HepG2 (cell line): Measurements from ENCODE around the gene TENM3. TPM values are rescaled to one million over a fixed set of nuclear protein-coding genes. Genes with fewer than 3 reads are reported as not detected.

ENCODE experiments used
- ATAC-seq: fragments of 200-7000 bp; cut with Tn5 transposase; 3 replicates; pipeline ENCODE4 v1.9.1; 2020; ENCODE audit warnings: mild to moderate bottlenecking, moderate library complexity
- BruUV-seq: library from RNA; stranded (reverse); fragments of 400-500 nt; replicated peaks from 2 replicates; lab custom pipeline; 2021; lab: Mats Ljungman, UMichigan
- CTCF ChIA-PET: fragments of 300-600 bp; formaldehyde crosslinking; extraction: SDS; loops from one replicate; lab custom pipeline; 2021; ENCODE audit warnings: low total read pairs, inconsistent platforms, low intra/inter-chr PET ratio; lab: Yijun Ruan, JAX
- POLR2A ChIA-PET: fragments of 350-600 bp; sonication (Branson Sonifier 250); formaldehyde crosslinking; loops from one replicate; lab custom pipeline; 2020; ENCODE audit warnings: antibody characterized with exemption, inconsistent platforms; lab: Yijun Ruan, JAX
- DNase-seq: peaks from one replicate; pipeline ENCODE4 v3.0.0-alpha.2; 2015; ENCODE audit warnings: low spot score
- FAIRE-seq: peaks from 3 replicates; lab custom pipeline; 2011; peaks lifted over from hg19 to GRCh38; lab: Jason Lieb, UNC
- H2AFZ ChIP-seq: one replicate; pipeline ENCODE4 v1.6.1; 2011; ENCODE audit warnings: low read length, inconsistent platforms
- H3K27ac ChIP-seq: fragments of 300-600 bp; 3 replicates; pipeline ENCODE4 v1.8.0; 2011; ENCODE audit warnings: mixed run types, mild to moderate bottlenecking, mixed read lengths, low read length, inconsistent platforms; ENCODE audit not compliant: insufficient read depth; ENCODE audit errors: extremely low read length
- H3K27me3 ChIP-seq, 2 experiments: fragments of 200-600 bp in 1 of 2; 2 replicates in 1 of 2; 3 replicates in 1 of 2; pipeline versions ENCODE4 v1.6.0 to v1.8.0; 2011; ENCODE audit warnings: low read length in 2 of 2, mild to moderate bottlenecking in 2 of 2, moderate library complexity in 2 of 2, inconsistent platforms in 1 of 2; ENCODE audit not compliant: insufficient read depth in 2 of 2, control insufficient read depth in 1 of 2
- H3K36me3 ChIP-seq, 2 experiments: fragments of 200-600 bp in 1 of 2; replicated peaks in 1 of 2; 2 replicates in 1 of 2; 3 replicates in 1 of 2; pipeline versions ENCODE4 v1.5.1 to v1.8.0; 2011; ENCODE audit warnings: low read length in 2 of 2, inconsistent platforms in 1 of 2; ENCODE audit not compliant: insufficient read depth in 2 of 2, control insufficient read depth in 1 of 2
- H3K4me1 ChIP-seq: 2 replicates; pipeline ENCODE4 v1.5.1; 2012; ENCODE audit warnings: low read length, inconsistent platforms; ENCODE audit not compliant: insufficient read depth
- H3K4me2 ChIP-seq: 2 replicates; pipeline ENCODE4 v1.6.0; 2011; ENCODE audit warnings: low read depth, low read length, inconsistent platforms
- H3K4me3 ChIP-seq, 3 experiments: fragments of 200-600 bp in 1 of 3; sonication (generic), shearing (Covaris generic) in 1 of 3; replicated peaks in 1 of 3; 2 replicates each; pipeline ENCODE4 v1.5.1; 2011 to 2016; ENCODE audit warnings: low read length in 3 of 3, inconsistent platforms in 2 of 3, low read depth in 2 of 3, mild to moderate bottlenecking in 2 of 3, control low read depth in 1 of 3, mixed read lengths in 1 of 3; ENCODE audit not compliant: insufficient read depth in 1 of 3
- H3K79me2 ChIP-seq: one replicate; pipeline ENCODE4 v1.6.1; 2011; ENCODE audit warnings: low read length, inconsistent platforms; ENCODE audit not compliant: insufficient read depth
- H3K9ac ChIP-seq: 2 replicates; pipeline ENCODE4 v1.6.0; 2011; ENCODE audit warnings: mild to moderate bottlenecking, low read depth, low read length, inconsistent platforms; ENCODE audit not compliant: insufficient read depth
- H3K9me3 ChIP-seq: 2 replicates; pipeline ENCODE4 v1.5.1; 2012; ENCODE audit warnings: mild to moderate bottlenecking, low read length
- H4K20me1 ChIP-seq: 2 replicates; pipeline ENCODE4 v1.6.0; 2011; ENCODE audit warnings: inconsistent platforms, mild to moderate bottlenecking, low read length, moderate library complexity; ENCODE audit not compliant: insufficient read depth
- ESRRA ChIP-seq: sonication (generic); formaldehyde crosslinking; IDR thresholded peaks from 2 replicates; pipeline ENCODE4 v1.5.1; 2020; ENCODE audit warnings: mild to moderate bottlenecking, low read depth, missing genetic modification reagents
- HNRNPUL1 ChIP-seq: fragments of 200-400 bp; formaldehyde crosslinking; IDR thresholded peaks from 2 replicates; pipeline ENCODE4 v1.6.1; 2017; ENCODE audit warnings: low read depth, mild to moderate bottlenecking, low read length, moderate library complexity
- KDM3A ChIP-seq: IDR thresholded peaks from 2 replicates; pipeline ENCODE4 v1.6.1; 2018; ENCODE audit warnings: low read depth, missing compliant biosample characterization
- KLF15 ChIP-seq: sonication (generic); formaldehyde crosslinking; IDR thresholded peaks from 2 replicates; pipeline ENCODE4 v1.8.1; 2023; ENCODE audit warnings: borderline replicate concordance, mild to moderate bottlenecking, inconsistent platforms, missing genetic modification reagents, mixed read lengths
- NFRKB ChIP-seq: fragments of 450-650 bp; IDR thresholded peaks from 2 replicates; pipeline ENCODE4 v1.6.1; 2017
- WGBS: methylation state at CpG from one replicate; pipeline ENCODE4 v1.1.6; 2017; ENCODE audit warnings: low lambda C conversion rate; 5-methylcytosine and 5-hydroxymethylcytosine counted together
- in situ Hi-C: cut with HindIII; loops from 2 replicates; pipeline ENCODE4 v1.10.0; 2017; ENCODE audit warnings: low pct_unique_long_range_greater_than_20kb; ENCODE audit not compliant: extremely low pct_ligation_motif_present
- intact Hi-C: fragments of 100-400 bp; cut with micrococcal nuclease; formaldehyde crosslinking; loops from one replicate; pipeline ENCODE4 v1.10.0; 2022; ENCODE audit not compliant: unreplicated experiment
- polyA plus RNA-seq, 8 experiments: library from polyadenylated mRNA; depleted of rRNA in 3 of 8; stranded (reverse) in 7 of 8; unstranded in 1 of 8; fragments of >200 nt; fragmentation: Illumina TruSeq in 4 of 8; extraction: Trizol in 4 of 8; gene quantifications; 2 replicates each; pipeline versions ENCODE4 v1.2.1 to v1.2.3, GENCODE V29; 2011 to 2016; ENCODE audit warnings: low read depth in 4 of 8, missing spikeins in 1 of 8, mixed read lengths in 1 of 8; ENCODE audit not compliant: insufficient read depth in 1 of 8
- total RNA-seq, 5 experiments: library from RNA; depleted of rRNA; stranded (reverse); fragments of >200 nt; fragmentation: Illumina TruSeq; extraction: Trizol; gene quantifications; 2 replicates each; pipeline ENCODE4 v1.2.3, GENCODE V29; 2016; ENCODE audit warnings: low read depth in 1 of 5

The TENM3 gene
- total and polyA plus RNA-seq, 2 of the 13 experiments (the other 11 are each of a cell fraction or from before 2014, with no cell fraction given) = 0.04 TPM; not detected in 1

DNA sequence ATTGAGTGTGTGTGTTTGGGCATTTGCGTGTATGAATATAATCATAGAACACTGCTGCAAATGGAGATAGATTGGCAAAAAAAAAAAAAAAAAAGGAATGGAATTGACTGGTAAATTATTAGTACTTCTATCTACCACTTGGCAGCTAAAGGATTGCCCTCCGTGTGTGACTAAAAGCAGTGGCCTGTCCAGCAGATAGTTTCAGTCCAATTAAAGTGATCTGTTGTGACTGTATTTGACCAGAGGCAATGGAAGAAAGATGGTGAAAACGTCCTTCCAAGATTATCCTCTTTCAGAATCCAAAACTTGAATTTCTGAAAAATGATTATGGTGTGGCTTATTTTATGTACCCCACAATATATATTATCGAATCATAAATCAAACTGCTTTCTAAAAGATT, 19.5 kb upstream of the TENM3 start:
- DNase-seq (no peak), ATAC-seq (no peak), FAIRE-seq (no peak)
- 0 out of 5 replicates have a peak, but pooled peaks cover 0 to 10% of the 10 kb centered on the region in 2 experiments for H3K27me3 ChIP-seq
- no TSS peak for BruUV-seq
- no peaks in the 10 kb centered on the region for H3K79me2 ChIP-seq
- CTCF ChIA-PET = no interaction called here
- H3K36me3 ChIP-seq = no peaks in the 10 kb centered on the region
- intact Hi-C loops = no loop called here
- H3K27ac ChIP-seq = no peak overlapping the region
- H4K20me1 ChIP-seq = no peaks in the 10 kb centered on the region
- H2AFZ ChIP-seq = no peak overlapping the region
- H3K9me3 ChIP-seq = no peaks in the 10 kb centered on the region
- WGBS = 38% methylated on average over 4 of the region's 4 CpGs
- POLR2A ChIA-PET = no interaction called here
- H3K4me2 ChIP-seq = no peak overlapping the region
- H3K4me3 ChIP-seq = no peak overlapping the region
- H3K4me1 ChIP-seq = no peaks in the 10 kb centered on the region
- in situ Hi-C loops = no loop called here
- TF ChIP-seq HNRNPUL1 = no peak
- no peak for TF ChIP-seq ESRRA (CRISPR knock-in tag)
- TF ChIP-seq NFRKB = no peak
- H3K9ac ChIP-seq = no peak overlapping the region

DNA sequence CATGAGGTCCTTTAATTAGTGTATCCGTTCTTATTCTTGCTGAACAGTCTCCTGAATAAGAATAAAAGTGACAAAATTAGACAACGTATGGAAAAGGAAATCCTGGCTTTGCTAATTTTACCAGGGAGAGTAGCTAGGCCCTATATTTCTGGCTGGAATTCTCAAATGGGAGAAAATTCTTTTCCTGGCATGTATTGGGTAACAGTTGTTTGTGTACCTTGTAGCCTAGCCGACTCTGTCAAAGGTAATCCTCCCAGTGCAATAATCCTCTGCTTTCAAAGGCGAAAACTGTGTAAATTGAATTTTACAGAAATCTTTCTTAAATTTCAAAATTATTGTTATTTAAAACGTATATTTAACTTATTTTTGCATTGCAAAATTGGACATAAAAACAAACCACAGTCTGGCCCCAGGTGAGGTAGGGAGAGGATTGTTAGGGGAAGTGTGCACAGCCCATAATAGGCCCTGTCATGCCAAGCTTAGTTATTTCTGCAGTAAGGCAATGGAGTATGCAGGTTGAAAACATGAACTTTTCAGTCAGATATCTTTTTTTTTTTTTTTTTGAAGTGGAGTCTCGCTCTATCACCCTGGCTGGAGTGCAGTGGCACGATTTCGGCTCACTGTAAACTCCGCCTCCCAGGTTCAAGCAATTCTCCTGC, 18.9 kb upstream of the TENM3 start:
- H3K4me3 ChIP-seq = no peak overlapping the region
- H3K79me2 ChIP-seq = no peaks in the 10 kb centered on the region
- no peaks in the 10 kb centered on the region for H3K4me1 ChIP-seq
- H3K4me2 ChIP-seq = no peak overlapping the region
- DNase-seq (no peak), ATAC-seq (no peak), FAIRE-seq (no peak)
- 26% methylated on average over 9 of the region's 9 CpGs for WGBS
- no peak for TF ChIP-seq KLF15 (CRISPR knock-in tag)
- TF ChIP-seq KDM3A = no peak
- in situ Hi-C loops (no loop called here), intact Hi-C loops (no loop called here)
- no peaks in the 10 kb centered on the region for H3K9me3 ChIP-seq
- no peaks in the 10 kb centered on the region for H4K20me1 ChIP-seq
- H3K36me3 ChIP-seq = no peaks in the 10 kb centered on the region
- no TSS peak for BruUV-seq
- H2AFZ ChIP-seq = no peak overlapping the region
- CTCF ChIA-PET = no interaction called here
- 0 out of 5 replicates have a peak, but pooled peaks cover 0 to 10% of the 10 kb centered on the region in 2 experiments for H3K27me3 ChIP-seq
- POLR2A ChIA-PET = no interaction called here
- H3K9ac ChIP-seq = no peak overlapping the region
- H3K27ac ChIP-seq = no peak overlapping the region
